Activated CD4-positive, alpha-beta T cell treated with anti-CD3 and anti-CD28 coated beads, Interleukin-2, amount 50 U/mL, for 1 hour (primary cell): ENCODE results near the gene LGALS9C.
"Not testable (repeated sequence)": the region's sequence is repeated elsewhere in the genome, so short reads cannot be mapped to it uniquely, and the experiment has no call there.

Experiments
- DNase-seq: peaks from one replicate; pipeline ENCODE4 v3.0.0-alpha.2; 2020

Gene LGALS9C

DNA sequence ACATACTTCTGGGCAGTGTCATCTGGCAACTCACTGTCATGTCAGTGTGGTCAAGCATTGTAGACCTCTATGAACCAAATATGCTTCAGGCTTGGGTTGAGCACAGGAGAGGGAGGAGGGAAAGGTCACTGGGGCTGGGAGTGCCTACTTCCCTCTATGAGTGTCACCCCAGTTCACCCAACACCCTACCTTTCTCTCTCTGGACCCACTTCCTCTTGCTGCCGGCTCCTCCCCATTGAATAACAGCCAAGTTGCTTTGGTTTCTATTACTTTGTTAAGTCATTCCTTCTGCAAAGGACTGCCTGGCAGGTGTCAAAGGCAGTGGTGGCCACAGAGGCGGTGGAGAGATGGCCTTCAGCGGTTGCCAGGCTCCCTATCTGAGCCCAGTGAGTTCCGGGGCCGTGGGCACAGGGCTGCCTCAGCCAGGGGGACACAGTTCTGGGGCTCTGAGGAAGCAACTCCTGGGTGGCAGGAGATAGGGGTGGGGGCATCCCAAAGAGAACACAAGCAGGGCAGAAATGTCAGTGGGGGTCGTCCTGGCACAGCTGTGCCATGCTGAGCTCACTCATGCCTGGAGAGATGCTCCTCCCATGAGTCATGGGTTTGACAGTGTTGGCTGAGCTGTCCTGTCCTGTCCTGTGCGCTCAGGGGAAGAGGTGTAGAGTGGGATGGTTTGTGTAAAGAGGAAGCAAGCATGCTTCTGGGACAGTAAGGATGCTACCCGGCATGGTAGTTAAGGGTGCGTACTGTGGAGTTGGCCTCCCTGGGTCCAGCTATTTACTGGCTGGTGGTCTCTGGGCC, at the start of gene LGALS9C:
TSS of gene LGALS9C (plus strand) at position 282 of the 801 bp plus-strand sequence. CDS start at position 348, 66 bp downstream.
- not testable (repeated sequence) for DNase-seq

DNA sequence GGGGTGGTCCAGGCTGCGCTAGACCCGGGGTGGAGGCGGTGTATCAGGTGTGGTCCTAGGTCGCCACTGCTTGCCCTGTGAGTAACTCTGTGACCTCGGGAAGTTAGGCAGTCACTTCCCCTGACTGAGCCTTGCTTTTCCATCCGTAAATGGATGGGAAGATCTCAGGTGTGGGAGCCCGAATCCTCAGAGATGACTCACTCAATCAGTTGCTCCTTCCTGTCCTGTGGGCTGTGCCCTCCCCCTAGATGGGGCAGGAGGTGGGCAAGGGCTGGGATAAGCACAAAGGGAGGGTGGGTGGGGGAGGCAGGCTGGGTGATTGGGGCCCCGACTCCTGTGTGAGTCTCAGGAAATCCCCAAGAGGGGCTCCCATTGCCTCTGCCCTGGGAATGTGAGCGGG, 44.4 kb upstream of the LGALS9C start:
- not testable (repeated sequence) for DNase-seq

GRCh38 chr17:18439465-18439870, 37.1 kb upstream of the LGALS9C start:
- DNase-seq, result not testable (repeated sequence)

DNA sequence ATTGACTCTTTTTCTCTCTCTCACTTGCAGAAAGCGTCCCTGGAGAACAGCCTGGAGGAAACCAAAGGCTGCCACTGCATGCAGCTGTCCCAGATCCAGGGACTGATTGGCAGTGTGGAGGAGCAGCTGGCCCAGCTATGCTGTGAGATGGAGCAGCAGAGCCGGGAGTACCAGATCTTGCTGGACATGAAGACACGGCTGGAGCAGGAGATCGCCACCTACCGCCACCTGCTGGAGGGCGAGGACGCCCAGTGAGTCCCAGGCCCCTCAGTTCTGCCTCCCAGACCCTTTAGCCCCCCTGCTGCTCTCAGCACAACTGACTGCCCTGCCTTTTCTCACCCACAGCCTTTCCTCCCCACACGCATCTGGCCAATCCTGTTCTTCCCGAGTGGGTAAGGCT, 34.5 kb upstream of the LGALS9C start:
- peak; percentile 40 for DNase-seq

DNA sequence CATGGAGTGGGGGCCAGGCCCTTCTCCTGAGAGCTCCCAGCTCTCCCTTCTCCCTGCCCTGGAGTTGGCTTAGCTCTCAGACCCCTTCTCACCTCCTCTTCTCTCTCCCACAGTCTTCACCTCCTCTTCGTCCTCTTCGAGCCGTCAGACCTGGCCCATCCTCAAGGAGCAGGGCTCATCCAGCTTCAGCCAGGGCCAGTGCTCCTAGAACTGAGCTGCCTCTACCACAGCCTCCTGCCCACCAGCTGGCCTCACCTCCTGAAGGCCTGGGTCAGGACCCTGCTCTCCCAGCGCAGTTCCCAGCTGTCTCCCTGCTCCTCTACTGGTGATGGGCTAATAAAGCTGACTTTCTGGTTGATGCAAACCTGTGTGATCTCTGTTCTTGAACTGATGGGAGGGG, 34.1 kb upstream of the LGALS9C start:
- DNase-seq, result not testable (repeated sequence)

GRCh38 chr17:18447476-18448205, 28.9 kb upstream of the LGALS9C start:
- DNase-seq, result not testable (repeated sequence)

- not testable (repeated sequence) for DNase-seq
These were observed 28.3 kb upstream of the LGALS9C start for GRCh38 chr17:18448311-18448710.

- DNase-seq, result not testable (repeated sequence)
These were observed 26.8 kb upstream of the LGALS9C start for GRCh38 chr17:18449833-18450232.

DNA sequence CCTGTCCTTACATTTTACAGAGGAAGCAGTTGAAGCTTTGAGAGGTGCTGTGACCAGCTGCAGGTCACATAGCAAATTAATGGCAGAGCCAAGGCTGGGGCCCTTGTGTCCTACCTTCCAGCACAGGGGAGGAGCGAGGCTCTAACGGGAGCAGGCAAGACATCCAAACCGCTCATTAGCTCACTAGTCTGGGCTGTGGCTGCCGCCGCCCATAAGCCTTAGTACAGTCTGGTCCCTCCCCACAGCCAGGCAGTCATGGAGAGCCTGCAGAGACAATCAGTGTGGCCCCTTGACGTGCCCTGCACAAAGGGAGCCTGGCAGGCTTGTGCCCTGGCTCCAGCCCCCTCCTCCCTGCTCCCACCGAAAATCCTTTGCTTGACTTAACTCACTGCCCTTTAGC, 25.6 kb upstream of the LGALS9C start:
- DNase-seq, result not testable (repeated sequence)

- not testable (repeated sequence) for DNase-seq
These were observed 24.6 kb upstream of the LGALS9C start for GRCh38 chr17:18451969-18452368.

DNA sequence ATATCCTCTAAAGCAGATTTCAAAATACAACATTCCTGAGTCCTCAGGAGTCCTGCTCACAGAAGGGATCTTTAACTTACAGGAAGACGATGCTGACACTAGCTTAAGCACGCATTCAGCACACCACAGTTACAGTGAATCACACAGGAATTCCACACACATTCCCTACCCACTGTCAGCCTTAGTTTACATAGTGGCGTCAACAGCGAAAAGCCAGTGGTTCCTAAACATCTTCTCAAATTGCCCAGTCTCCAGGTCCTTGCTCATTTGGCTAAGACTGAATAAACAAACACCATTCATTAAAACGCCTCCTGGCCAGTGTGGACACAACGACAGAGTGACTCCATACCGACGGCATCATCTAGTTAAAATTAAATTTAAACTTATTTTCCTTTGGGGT, 17.6 kb upstream of the LGALS9C start:
- DNase-seq, result not testable (repeated sequence)

- not testable (repeated sequence) for DNase-seq
These were observed 12.6 kb upstream of the LGALS9C start for GRCh38 chr17:18463831-18464502.

DNA sequence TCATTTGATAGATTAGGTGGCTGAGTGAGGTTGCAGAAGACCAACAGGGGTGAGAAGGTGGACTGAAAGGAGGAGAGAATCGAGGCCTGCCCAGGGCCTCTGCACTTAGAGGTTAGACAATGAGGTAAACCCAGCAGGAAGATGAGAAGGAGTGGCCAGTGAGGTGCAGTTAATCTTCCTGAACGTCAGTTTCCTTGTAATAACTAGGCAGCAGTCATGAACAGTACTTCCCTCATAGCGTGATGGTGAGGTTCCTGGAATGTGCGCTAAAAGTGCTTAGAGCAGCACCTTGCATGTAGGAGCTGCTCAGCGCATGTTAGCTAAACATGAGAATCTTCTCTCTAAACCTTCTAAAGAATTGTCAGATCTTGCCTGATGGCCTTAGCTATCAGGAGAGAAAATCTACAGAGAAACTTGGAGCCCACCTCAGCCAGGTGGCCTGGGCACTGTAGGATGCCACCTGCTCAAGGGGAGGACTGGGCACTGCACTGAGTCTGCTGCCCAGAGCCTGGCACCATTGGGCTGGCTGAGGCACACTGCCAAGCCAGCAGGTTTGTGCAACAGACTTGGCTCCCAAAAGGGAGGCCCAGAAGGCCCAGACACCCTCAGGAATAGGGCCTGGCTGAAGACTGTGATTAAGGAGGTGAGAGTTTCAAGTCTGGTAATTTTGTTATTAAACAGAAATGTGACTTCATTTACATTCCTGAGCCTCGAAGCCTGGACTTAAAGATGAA, 10.2 kb upstream of the LGALS9C start:
- DNase-seq, result not testable (repeated sequence)

GRCh38 chr17:18467001-18467400, 9.6 kb upstream of the LGALS9C start:
- not testable (repeated sequence) for DNase-seq

DNA sequence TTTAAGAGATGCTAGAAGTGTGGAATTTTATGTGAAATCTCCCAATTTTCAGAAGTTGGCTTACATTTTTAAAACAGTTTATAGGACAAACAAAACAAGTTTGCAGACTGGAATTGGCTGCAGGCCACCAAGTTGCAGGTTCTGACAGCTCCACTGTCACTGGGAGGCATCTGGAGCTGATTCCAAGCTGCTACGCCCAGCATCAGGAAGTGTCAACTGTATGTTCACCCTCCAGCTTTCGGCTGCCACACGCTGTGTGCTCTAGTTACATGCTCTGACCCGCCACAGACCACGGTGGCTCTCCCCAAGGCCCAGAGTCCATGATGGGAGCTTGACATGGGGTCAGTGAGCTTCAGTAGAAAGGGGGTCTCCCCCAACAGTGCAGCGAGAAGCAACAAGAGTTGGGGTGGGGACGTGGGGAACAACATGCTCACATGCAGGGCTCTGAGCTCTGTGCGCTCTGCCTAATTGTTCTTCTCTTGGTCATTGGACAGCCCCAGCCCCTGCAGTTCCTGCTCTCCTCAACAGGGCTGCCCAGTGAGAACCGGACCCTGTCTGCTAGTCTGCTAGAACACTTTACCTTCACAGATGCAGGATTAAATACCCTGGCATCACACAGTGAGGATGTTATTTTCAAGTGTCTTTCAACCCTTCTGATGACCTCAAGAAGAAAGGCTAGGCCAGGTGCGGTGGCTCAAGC, 8.0 kb upstream of the LGALS9C start:
- DNase-seq, result not testable (repeated sequence)

DNA sequence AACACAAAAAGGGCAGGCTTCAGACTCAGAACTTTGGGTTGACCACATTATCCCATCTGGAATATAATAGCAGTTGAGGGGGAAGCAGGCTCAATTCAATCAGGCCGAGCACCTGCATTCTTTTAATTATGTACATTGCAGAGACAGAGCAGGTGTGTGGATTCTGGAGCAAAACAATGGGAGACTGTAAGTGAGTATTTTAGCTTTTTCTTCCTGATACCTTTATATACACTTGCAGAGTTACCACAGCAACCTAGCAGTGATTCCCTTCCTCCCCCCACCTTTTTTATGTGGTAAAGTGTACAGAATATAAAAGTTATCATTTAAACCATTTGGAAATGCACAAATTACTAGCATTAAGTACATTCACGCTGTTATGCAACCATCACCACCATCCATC, 6.8 kb upstream of the LGALS9C start:
- DNase-seq, result not testable (repeated sequence)

- DNase-seq, result not testable (repeated sequence)
These were observed 6.2 kb upstream of the LGALS9C start for GRCh38 chr17:18470345-18470930.

GRCh38 chr17:18473967-18474366, 2.6 kb upstream of the LGALS9C start:
- not testable (repeated sequence) for DNase-seq

GRCh38 chr17:18474754-18475153, 1.8 kb upstream of the LGALS9C start:
- not testable (repeated sequence) for DNase-seq

DNA sequence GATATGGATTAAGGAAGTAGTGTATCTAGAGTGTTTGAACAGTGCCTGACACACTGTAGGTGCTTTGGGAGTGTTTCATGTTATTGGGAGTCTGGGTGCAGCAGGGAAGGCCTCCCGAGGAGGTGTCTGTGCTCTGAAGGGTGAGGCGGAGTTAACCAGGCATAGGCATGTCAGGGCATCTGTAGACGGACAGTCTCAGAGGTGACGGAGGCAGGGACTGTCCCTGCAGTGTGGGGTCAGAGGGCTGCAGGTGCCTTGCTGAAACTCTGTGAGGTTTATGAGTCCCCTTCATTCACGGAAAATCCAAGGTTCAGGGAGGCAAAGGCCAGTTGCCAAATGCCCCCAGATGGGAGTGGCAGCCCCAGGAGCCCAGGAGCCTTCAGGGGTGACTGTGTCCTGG, 778 bp downstream of the LGALS9C start:
- not testable (repeated sequence) for DNase-seq

DNA sequence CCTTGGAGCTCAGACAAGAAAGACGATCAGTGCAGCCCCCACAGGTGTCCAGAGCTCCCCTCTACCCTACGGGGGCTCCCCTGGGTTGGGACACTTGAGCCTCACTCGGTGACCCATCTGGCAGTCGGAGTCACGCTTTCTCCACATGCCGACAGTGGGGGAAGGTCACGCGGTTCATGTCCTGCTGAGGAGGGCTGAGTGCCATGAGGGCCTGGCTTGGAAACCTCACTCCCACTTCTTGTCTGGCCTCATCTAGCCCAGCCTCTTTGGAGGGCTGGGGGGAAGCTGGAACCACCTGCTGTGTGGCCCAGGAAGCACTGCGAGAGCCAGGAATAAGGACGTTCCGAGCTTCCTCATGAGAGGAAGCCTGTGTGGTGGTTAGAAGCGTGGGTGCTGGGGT, 1.8 kb downstream of the LGALS9C start:
- DNase-seq, result not testable (repeated sequence)
